SK-N-SH treated with all-trans-retinoic acid at 6 μM for 48 hours (cell line): Measurements from ENCODE around the gene STIM2.

Experiments
- ATAC-seq: fragments of 200-7000 bp; cut with Tn5 transposase; 3 replicates; pipeline ENCODE4 v1.9.1; 2020; ENCODE audit warnings: mild to moderate bottlenecking, moderate library complexity
- ARNTL ChIP-seq: fragments of 450-650 bp; formaldehyde crosslinking; IDR thresholded peaks from 2 replicates; pipeline ENCODE4 v1.5.0; 2020; ENCODE audit warnings: low read depth, mild to moderate bottlenecking, moderate library complexity, borderline replicate concordance
- BACH2 ChIP-seq: fragments of 250-450 bp; sonication (Bioruptor Pico); IDR thresholded peaks from 2 replicates; pipeline ENCODE4 v1.9.0; 2021; ENCODE audit warnings: mild to moderate bottlenecking, borderline replicate concordance
- ESRRG ChIP-seq: fragments of 250-450 bp; sonication (Bioruptor Pico); IDR thresholded peaks from 2 replicates; pipeline ENCODE4 v1.6.1; 2021; ENCODE audit warnings: mild to moderate bottlenecking
- PPARA ChIP-seq: fragments of 250-450 bp; sonication (Bioruptor Pico); IDR thresholded peaks from 2 replicates; pipeline ENCODE4 v1.5.0; 2020; ENCODE audit warnings: mild to moderate bottlenecking, borderline replicate concordance
- RARB ChIP-seq: fragments of 250-450 bp; sonication (Bioruptor Pico); IDR thresholded peaks from 2 replicates; pipeline ENCODE4 v1.8.0; 2021; ENCODE audit warnings: mild to moderate bottlenecking, moderate library complexity
- TCF4 ChIP-seq: fragments of 250-450 bp; sonication (Bioruptor Pico); IDR thresholded peaks from 2 replicates; pipeline ENCODE4 v1.8.0; 2021; ENCODE audit warnings: mild to moderate bottlenecking, moderate library complexity, borderline replicate concordance
- ZFP3 ChIP-seq: fragments of 250-450 bp; sonication (Bioruptor Pico); IDR thresholded peaks from 2 replicates; pipeline ENCODE4 v1.5.0; 2020; ENCODE audit warnings: mild to moderate bottlenecking, moderate library complexity
- ZFP30 ChIP-seq: fragments of 450-650 bp; formaldehyde crosslinking; IDR thresholded peaks from 2 replicates; pipeline ENCODE4 v1.5.0; 2022; ENCODE audit warnings: mild to moderate bottlenecking, moderate library complexity
- ZNF565 ChIP-seq: fragments of 450-650 bp; formaldehyde crosslinking; conservative IDR thresholded peaks from 2 replicates; pipeline ENCODE4 v1.5.0; 2020; ENCODE audit warnings: low read depth, mild to moderate bottlenecking, moderate library complexity
- ZNF70 ChIP-seq: fragments of 450-650 bp; formaldehyde crosslinking; IDR thresholded peaks from 2 replicates; pipeline ENCODE4 v1.5.0; 2020; ENCODE audit warnings: mild to moderate bottlenecking, moderate library complexity
- ZNF8 ChIP-seq: fragments of 450-650 bp; formaldehyde crosslinking; IDR thresholded peaks from 2 replicates; pipeline ENCODE4 v1.5.0; 2020; ENCODE audit warnings: mild to moderate bottlenecking, moderate library complexity
- TF ChIP-seq, protein P1 (sequence below): fragments of 250-450 bp; sonication (Bioruptor Pico); IDR thresholded peaks from 2 replicates; pipeline ENCODE4 v1.5.1; 2021; ENCODE audit warnings: mild to moderate bottlenecking, moderate library complexity
- TF ChIP-seq, protein P2 (sequence below): fragments of 250-450 bp; sonication (Bioruptor Pico); IDR thresholded peaks from 2 replicates; pipeline ENCODE4 v1.5.0; 2020; ENCODE audit warnings: mild to moderate bottlenecking, moderate library complexity
- TF ChIP-seq, protein P3 (sequence below): fragments of 250-450 bp; sonication (Bioruptor Pico); IDR thresholded peaks from 2 replicates; pipeline ENCODE4 v1.8.0; 2021; ENCODE audit warnings: low read depth, mild to moderate bottlenecking, moderate library complexity, borderline replicate concordance
- TF ChIP-seq, protein P4 (sequence below): fragments of 250-450 bp; sonication (Bioruptor Pico); IDR thresholded peaks from 2 replicates; pipeline ENCODE4 v1.8.0; 2020; ENCODE audit warnings: mild to moderate bottlenecking, moderate library complexity, borderline replicate concordance
- TF ChIP-seq, protein P5 (sequence below): fragments of 250-450 bp; sonication (Bioruptor Pico); IDR thresholded peaks from 2 replicates; pipeline ENCODE4 v1.5.1; 2020; ENCODE audit warnings: low read depth, mild to moderate bottlenecking, moderate library complexity

Gene STIM2

DNA sequence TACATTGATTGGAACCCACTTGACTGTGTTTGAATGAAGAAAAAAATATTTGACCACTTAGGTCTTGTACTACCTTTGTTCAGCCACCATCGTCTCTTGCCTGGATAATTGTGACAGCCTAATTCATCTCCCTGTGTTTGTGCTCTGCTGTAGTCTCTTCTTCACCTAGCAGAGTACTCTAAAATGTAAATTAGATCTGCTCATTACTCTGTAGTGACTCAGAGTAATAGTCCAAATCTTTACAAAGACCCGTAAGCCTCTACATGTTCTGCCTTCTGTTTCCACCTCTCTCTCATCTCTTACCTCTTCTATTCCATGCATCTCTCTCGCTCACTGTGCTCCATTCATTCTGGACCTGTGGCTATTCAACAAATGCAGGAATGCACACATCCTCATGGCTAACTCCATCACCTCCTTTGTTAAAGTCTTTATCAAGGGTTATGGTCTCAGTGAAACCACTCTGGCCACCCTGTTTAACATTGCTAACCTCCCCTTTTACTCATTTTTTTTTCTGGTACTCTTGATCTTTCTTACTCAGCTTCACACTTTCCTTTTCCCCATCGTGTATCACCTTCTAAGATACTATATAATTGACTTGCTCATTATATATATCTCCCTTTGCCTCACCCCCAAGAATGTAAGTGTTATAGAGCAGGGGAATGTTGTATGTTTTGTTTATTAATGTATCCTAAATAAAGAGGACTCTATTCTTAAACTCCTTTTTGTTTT lies 98.4 kb downstream of the STIM2 start (continued):
- TF ChIP-seq ZNF70 = no peak

DNA sequence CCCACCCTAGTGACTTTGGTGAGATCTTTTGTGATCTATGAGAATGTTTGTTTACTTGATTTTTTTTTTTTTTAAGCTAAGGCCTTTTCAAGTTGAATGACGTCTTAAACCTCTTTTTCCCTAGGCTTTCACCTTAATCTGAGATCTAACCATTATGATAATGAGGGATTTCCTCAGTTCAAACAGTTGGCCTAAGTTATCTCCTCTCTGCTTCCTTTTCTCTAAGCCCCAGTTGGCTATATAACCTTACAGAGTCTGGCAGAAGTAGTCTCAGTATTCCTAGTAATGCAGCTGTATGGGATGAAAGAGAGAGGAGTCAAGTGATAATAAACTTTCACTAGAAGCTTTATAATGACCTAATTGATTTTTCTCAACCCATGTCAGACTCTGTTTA lies 99.0 kb downstream of the STIM2 start:
- no peak for ATAC-seq
- TF ChIP-seq ZNF8 (CRISPR knock-in tag) (no peak), RARB (CRISPR knock-in tag) (no peak), PPARA (CRISPR knock-in tag) (no peak), TCF4 (CRISPR knock-in tag) (no peak), BACH2 (CRISPR knock-in tag) (no peak), ZFP3 (CRISPR knock-in tag) (no peak), ZFP30 (CRISPR knock-in tag) (no peak)
- TF ChIP-seq, protein P1, sequence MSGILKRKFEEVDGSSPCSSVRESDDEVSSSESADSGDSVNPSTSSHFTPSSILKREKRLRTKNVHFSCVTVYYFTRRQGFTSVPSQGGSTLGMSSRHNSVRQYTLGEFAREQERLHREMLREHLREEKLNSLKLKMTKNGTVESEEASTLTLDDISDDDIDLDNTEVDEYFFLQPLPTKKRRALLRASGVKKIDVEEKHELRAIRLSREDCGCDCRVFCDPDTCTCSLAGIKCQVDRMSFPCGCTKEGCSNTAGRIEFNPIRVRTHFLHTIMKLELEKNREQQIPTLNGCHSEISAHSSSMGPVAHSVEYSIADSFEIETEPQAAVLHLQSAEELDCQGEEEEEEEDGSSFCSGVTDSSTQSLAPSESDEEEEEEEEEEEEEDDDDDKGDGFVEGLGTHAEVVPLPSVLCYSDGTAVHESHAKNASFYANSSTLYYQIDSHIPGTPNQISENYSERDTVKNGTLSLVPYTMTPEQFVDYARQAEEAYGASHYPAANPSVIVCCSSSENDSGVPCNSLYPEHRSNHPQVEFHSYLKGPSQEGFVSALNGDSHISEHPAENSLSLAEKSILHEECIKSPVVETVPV (CRISPR knock-in tag) = no peak
- TF ChIP-seq, protein P2, sequence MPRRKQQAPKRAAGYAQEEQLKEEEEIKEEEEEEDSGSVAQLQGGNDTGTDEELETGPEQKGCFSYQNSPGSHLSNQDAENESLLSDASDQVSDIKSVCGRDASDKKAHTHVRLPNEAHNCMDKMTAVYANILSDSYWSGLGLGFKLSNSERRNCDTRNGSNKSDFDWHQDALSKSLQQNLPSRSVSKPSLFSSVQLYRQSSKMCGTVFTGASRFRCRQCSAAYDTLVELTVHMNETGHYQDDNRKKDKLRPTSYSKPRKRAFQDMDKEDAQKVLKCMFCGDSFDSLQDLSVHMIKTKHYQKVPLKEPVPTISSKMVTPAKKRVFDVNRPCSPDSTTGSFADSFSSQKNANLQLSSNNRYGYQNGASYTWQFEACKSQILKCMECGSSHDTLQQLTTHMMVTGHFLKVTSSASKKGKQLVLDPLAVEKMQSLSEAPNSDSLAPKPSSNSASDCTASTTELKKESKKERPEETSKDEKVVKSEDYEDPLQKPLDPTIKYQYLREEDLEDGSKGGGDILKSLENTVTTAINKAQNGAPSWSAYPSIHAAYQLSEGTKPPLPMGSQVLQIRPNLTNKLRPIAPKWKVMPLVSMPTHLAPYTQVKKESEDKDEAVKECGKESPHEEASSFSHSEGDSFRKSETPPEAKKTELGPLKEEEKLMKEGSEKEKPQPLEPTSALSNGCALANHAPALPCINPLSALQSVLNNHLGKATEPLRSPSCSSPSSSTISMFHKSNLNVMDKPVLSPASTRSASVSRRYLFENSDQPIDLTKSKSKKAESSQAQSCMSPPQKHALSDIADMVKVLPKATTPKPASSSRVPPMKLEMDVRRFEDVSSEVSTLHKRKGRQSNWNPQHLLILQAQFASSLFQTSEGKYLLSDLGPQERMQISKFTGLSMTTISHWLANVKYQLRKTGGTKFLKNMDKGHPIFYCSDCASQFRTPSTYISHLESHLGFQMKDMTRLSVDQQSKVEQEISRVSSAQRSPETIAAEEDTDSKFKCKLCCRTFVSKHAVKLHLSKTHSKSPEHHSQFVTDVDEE (CRISPR knock-in tag) = no peak
- TF ChIP-seq, protein P3, sequence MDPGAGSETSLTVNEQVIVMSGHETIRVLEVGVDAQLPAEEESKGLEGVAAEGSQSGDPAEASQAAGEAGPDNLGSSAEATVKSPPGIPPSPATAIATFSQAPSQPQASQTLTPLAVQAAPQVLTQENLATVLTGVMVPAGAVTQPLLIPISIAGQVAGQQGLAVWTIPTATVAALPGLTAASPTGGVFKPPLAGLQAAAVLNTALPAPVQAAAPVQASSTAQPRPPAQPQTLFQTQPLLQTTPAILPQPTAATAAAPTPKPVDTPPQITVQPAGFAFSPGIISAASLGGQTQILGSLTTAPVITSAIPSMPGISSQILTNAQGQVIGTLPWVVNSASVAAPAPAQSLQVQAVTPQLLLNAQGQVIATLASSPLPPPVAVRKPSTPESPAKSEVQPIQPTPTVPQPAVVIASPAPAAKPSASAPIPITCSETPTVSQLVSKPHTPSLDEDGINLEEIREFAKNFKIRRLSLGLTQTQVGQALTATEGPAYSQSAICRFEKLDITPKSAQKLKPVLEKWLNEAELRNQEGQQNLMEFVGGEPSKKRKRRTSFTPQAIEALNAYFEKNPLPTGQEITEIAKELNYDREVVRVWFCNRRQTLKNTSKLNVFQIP = no peak

DNA sequence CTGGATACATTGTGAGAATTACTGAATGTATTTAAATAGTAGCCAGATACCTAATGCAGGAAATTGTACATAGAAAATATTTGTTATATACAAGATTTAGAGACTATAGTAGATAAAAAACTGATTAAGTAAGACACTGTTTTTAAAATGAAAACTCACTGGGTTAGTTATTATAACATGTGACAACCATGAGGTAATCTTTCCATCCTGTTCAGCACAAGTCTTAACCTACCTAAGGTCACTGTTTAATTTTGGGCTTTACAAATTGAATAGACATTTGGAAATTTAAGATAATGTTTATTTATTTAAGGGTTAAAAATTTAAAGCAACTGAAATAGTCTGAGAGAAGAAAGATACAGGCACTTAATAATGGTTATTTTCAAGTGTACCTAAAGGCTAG lies 102.1 kb downstream of the STIM2 start:
- TF ChIP-seq, protein P3 = no peak
- TF ChIP-seq ESRRG (no peak), ZNF70 (no peak), ZNF565 (no peak), TCF4 (CRISPR knock-in tag) (no peak), ARNTL (CRISPR knock-in tag) (no peak)
- TF ChIP-seq, protein P4, sequence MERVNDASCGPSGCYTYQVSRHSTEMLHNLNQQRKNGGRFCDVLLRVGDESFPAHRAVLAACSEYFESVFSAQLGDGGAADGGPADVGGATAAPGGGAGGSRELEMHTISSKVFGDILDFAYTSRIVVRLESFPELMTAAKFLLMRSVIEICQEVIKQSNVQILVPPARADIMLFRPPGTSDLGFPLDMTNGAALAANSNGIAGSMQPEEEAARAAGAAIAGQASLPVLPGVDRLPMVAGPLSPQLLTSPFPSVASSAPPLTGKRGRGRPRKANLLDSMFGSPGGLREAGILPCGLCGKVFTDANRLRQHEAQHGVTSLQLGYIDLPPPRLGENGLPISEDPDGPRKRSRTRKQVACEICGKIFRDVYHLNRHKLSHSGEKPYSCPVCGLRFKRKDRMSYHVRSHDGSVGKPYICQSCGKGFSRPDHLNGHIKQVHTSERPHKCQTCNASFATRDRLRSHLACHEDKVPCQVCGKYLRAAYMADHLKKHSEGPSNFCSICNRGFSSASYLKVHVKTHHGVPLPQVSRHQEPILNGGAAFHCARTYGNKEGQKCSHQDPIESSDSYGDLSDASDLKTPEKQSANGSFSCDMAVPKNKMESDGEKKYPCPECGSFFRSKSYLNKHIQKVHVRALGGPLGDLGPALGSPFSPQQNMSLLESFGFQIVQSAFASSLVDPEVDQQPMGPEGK (CRISPR knock-in tag) = no peak
- TF ChIP-seq, protein P5, sequence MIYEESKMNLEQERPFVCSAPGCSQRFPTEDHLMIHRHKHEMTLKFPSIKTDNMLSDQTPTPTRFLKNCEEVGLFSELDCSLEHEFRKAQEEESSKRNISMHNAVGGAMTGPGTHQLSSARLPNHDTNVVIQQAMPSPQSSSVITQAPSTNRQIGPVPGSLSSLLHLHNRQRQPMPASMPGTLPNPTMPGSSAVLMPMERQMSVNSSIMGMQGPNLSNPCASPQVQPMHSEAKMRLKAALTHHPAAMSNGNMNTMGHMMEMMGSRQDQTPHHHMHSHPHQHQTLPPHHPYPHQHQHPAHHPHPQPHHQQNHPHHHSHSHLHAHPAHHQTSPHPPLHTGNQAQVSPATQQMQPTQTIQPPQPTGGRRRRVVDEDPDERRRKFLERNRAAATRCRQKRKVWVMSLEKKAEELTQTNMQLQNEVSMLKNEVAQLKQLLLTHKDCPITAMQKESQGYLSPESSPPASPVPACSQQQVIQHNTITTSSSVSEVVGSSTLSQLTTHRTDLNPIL (CRISPR knock-in tag) = no peak
- TF ChIP-seq, protein P1 (CRISPR knock-in tag) = no peak
- TF ChIP-seq, all 23 proteins: peak for 0

More for the DNA sequence above, 102.1 kb downstream of the STIM2 start:
- no peak for ATAC-seq
